HepG2 (cell line): ENCODE measurements around the gene PGC. TPM values are rescaled to one million over a fixed set of nuclear protein-coding genes. Genes with fewer than 3 reads are reported as not detected.
A peak's percentile ranks its signal among the peaks of the same experiment; 100 is the strongest.

Experiments used
- ELF4 ChIP-seq: sonication (generic); formaldehyde crosslinking; IDR thresholded peaks from 2 replicates; pipeline ENCODE4 v1.5.0; 2020; ENCODE audit warnings: missing genetic modification reagents, mild to moderate bottlenecking, moderate library complexity, borderline replicate concordance
- FOXM1 ChIP-seq: sonication (generic); formaldehyde crosslinking; IDR thresholded peaks from 2 replicates; pipeline ENCODE4 v1.5.0; 2020; ENCODE audit warnings: missing genetic modification reagents
- IRX3 ChIP-seq: sonication (generic); formaldehyde crosslinking; IDR thresholded peaks from 2 replicates; pipeline ENCODE4 v1.8.1; 2023; ENCODE audit warnings: mild to moderate bottlenecking, low read depth, missing genetic modification reagents, borderline replicate concordance
- JUND ChIP-seq: sonication (generic); formaldehyde crosslinking; IDR thresholded peaks from 2 replicates; pipeline ENCODE4 v1.8.0; 2022; ENCODE audit warnings: mild to moderate bottlenecking, missing genetic modification reagents
- PHF20 ChIP-seq: sonication (generic); formaldehyde crosslinking; IDR thresholded peaks from 2 replicates; pipeline ENCODE4 v1.5.0; 2020; ENCODE audit warnings: mild to moderate bottlenecking, missing genetic modification reagents
- POLR2G ChIP-seq: fragments of 200-400 bp; formaldehyde crosslinking; IDR thresholded peaks from 2 replicates; pipeline ENCODE4 v1.6.1; 2018; ENCODE audit warnings: mild to moderate bottlenecking, low read depth, low read length, moderate library complexity
- SP4 ChIP-seq: sonication (generic); formaldehyde crosslinking; IDR thresholded peaks from 2 replicates; pipeline ENCODE4 v1.8.1; 2023; ENCODE audit warnings: mild to moderate bottlenecking, missing genetic modification reagents
- ZFP90 ChIP-seq: sonication (generic); formaldehyde crosslinking; IDR thresholded peaks from 2 replicates; pipeline ENCODE4 v1.8.0; 2022; ENCODE audit warnings: missing genetic modification reagents, mild to moderate bottlenecking, inconsistent platforms, borderline replicate concordance
- ZIK1 ChIP-seq: sonication (generic); formaldehyde crosslinking; IDR thresholded peaks from 2 replicates; pipeline ENCODE4 v1.5.0; 2020; ENCODE audit warnings: mild to moderate bottlenecking, low read depth, missing genetic modification reagents, borderline replicate concordance
- ZNF124 ChIP-seq: sonication (generic); formaldehyde crosslinking; IDR thresholded peaks from 2 replicates; pipeline ENCODE4 v1.4.0; 2020; ENCODE audit warnings: missing genetic modification reagents
- ZNF598 ChIP-seq: sonication (generic); formaldehyde crosslinking; IDR thresholded peaks from 2 replicates; pipeline ENCODE4 v1.5.1; 2020; ENCODE audit warnings: mild to moderate bottlenecking, missing genetic modification reagents, borderline replicate concordance
- ZNF605 ChIP-seq: sonication (generic); formaldehyde crosslinking; IDR thresholded peaks from 2 replicates; pipeline ENCODE4 v1.8.0; 2022; ENCODE audit warnings: mild to moderate bottlenecking, missing genetic modification reagents
- ZNF883 ChIP-seq: sonication (generic); formaldehyde crosslinking; IDR thresholded peaks from 2 replicates; pipeline ENCODE4 v1.5.1; 2020; ENCODE audit warnings: mild to moderate bottlenecking, missing genetic modification reagents; ENCODE audit errors: not compliant biosample characterization
- polyA plus RNA-seq, 8 experiments: library from polyadenylated mRNA; depleted of rRNA in 3 of 8; stranded (reverse) in 7 of 8; unstranded in 1 of 8; fragments of >200 nt; fragmentation: Illumina TruSeq in 4 of 8; extraction: Trizol in 4 of 8; gene quantifications; 2 replicates each; pipeline versions ENCODE4 v1.2.1 to v1.2.3, GENCODE V29; 2011 to 2016; ENCODE audit warnings: low read depth in 4 of 8, missing spikeins in 1 of 8, mixed read lengths in 1 of 8; ENCODE audit not compliant: insufficient read depth in 1 of 8
- total RNA-seq, 5 experiments: library from RNA; depleted of rRNA; stranded (reverse); fragments of >200 nt; fragmentation: Illumina TruSeq; extraction: Trizol; gene quantifications; 2 replicates each; pipeline ENCODE4 v1.2.3, GENCODE V29; 2016; ENCODE audit warnings: low read depth in 1 of 5
- TF ChIP-seq, protein P1 (sequence below): sonication (generic); formaldehyde crosslinking; IDR thresholded peaks from 2 replicates; pipeline ENCODE4 v1.4.0; 2020; ENCODE audit warnings: mild to moderate bottlenecking, missing genetic modification reagents
- TF ChIP-seq, protein P2 (sequence below): sonication (generic); formaldehyde crosslinking; IDR thresholded peaks from 2 replicates; pipeline ENCODE4 v1.4.0; 2020; ENCODE audit warnings: mild to moderate bottlenecking, missing genetic modification reagents, borderline replicate concordance
- TF ChIP-seq, protein P3 (sequence below): IDR thresholded peaks from 2 replicates; pipeline ENCODE4 v1.6.1; 2016; ENCODE audit warnings: low read depth, borderline replicate concordance
- TF ChIP-seq, protein P4 (sequence below): sonication (generic); formaldehyde crosslinking; IDR thresholded peaks from 2 replicates; pipeline ENCODE4 v1.8.1; 2022; ENCODE audit warnings: mild to moderate bottlenecking, missing genetic modification reagents
- TF ChIP-seq, protein P5 (sequence below): sonication (generic); formaldehyde crosslinking; IDR thresholded peaks from 2 replicates; pipeline ENCODE4 v1.4.0; 2020; ENCODE audit warnings: mild to moderate bottlenecking, missing genetic modification reagents

PGC gene
- total and polyA plus RNA-seq, 2 of the 13 experiments (the other 11 are each of a cell fraction or from before 2014, with no cell fraction given): 426 to 502 TPM

DNA sequence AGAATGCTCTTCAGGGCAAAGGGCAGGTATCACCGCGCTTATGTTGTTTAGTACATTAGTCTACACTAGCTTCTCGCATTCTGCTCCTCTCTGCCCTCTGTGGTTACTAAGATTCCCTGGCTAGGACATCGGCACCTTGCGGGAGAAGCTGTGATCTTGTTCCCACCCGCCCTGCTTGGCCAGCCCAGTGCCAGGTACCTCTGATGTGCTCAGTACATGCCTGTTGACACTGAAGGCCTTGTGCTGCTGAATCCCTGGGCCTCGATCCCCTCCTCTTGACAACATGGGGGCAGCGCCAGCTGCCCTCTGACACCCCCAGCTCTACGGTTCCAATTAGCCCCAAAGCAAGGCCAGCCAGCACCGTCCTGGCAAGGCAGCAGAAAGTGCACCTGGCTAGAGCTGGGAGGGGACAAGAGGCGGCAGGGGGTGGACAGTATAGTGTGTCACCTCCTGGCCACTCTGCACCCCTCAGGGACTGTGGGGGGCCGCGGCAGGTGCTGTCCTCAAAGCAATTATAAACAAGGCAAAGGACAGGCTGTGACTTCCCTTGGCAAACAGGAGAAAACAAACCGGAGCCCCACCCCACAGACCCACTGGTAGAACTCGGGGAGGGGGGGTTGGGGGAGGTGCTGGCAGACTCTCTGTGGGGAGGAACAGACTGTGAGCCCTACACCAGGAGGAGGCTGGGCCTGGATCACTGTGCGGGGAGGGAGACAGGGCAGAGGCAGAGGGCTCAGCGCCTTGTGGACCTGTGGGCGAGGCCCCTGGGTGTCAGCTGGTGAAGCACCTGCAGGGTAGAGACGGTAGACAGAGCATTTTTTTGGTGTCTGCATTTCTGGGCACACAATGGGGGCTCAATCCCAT is 18.9 kb downstream of the PGC start (continued):
- TF ChIP-seq, protein P1, sequence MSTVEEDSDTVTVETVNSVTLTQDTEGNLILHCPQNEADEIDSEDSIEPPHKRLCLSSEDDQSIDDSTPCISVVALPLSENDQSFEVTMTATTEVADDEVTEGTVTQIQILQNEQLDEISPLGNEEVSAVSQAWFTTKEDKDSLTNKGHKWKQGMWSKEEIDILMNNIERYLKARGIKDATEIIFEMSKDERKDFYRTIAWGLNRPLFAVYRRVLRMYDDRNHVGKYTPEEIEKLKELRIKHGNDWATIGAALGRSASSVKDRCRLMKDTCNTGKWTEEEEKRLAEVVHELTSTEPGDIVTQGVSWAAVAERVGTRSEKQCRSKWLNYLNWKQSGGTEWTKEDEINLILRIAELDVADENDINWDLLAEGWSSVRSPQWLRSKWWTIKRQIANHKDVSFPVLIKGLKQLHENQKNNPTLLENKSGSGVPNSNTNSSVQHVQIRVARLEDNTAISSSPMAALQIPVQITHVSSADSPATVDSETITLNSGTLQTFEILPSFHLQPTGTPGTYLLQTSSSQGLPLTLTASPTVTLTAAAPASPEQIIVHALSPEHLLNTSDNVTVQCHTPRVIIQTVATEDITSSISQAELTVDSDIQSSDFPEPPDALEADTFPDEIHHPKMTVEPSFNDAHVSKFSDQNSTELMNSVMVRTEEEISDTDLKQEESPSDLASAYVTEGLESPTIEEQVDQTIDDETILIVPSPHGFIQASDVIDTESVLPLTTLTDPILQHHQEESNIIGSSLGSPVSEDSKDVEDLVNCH (CRISPR knock-in tag): peak; percentile 55; the same call in 1 of the 2 replicates
- TF ChIP-seq ZFP90: no peak
- TF ChIP-seq ELF4 (CRISPR knock-in tag): no peak
- TF ChIP-seq, protein P2, sequence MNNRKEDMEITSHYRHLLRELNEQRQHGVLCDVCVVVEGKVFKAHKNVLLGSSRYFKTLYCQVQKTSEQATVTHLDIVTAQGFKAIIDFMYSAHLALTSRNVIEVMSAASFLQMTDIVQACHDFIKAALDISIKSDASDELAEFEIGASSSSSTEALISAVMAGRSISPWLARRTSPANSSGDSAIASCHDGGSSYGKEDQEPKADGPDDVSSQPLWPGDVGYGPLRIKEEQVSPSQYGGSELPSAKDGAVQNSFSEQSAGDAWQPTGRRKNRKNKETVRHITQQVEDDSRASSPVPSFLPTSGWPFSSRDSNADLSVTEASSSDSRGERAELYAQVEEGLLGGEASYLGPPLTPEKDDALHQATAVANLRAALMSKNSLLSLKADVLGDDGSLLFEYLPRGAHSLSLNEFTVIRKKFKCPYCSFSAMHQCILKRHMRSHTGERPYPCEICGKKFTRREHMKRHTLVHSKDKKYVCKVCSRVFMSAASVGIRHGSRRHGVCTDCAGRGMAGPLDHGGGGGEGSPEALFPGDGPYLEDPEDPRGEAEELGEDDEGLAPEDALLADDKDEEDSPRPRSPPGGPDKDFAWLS (CRISPR knock-in tag): 0 out of 2 replicates have a peak, but pooled peaks have one; percentile 49
- TF ChIP-seq, protein P3, sequence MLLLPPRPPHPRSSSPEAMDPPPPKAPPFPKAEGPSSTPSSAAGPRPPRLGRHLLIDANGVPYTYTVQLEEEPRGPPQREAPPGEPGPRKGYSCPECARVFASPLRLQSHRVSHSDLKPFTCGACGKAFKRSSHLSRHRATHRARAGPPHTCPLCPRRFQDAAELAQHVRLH: no peak
- peak; percentile 64; the same call in 1 of the 2 replicates for TF ChIP-seq ZNF605
- 0 out of 2 replicates have a peak, but pooled peaks have one; percentile 22 for TF ChIP-seq ZNF124 (CRISPR knock-in tag)
- TF ChIP-seq, protein P4, sequence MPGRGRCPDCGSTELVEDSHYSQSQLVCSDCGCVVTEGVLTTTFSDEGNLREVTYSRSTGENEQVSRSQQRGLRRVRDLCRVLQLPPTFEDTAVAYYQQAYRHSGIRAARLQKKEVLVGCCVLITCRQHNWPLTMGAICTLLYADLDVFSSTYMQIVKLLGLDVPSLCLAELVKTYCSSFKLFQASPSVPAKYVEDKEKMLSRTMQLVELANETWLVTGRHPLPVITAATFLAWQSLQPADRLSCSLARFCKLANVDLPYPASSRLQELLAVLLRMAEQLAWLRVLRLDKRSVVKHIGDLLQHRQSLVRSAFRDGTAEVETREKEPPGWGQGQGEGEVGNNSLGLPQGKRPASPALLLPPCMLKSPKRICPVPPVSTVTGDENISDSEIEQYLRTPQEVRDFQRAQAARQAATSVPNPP (CRISPR knock-in tag): no peak
- peak; percentile 28 for TF ChIP-seq ZNF883
- TF ChIP-seq FOXM1 (CRISPR knock-in tag): no peak
- TF ChIP-seq, protein P5, sequence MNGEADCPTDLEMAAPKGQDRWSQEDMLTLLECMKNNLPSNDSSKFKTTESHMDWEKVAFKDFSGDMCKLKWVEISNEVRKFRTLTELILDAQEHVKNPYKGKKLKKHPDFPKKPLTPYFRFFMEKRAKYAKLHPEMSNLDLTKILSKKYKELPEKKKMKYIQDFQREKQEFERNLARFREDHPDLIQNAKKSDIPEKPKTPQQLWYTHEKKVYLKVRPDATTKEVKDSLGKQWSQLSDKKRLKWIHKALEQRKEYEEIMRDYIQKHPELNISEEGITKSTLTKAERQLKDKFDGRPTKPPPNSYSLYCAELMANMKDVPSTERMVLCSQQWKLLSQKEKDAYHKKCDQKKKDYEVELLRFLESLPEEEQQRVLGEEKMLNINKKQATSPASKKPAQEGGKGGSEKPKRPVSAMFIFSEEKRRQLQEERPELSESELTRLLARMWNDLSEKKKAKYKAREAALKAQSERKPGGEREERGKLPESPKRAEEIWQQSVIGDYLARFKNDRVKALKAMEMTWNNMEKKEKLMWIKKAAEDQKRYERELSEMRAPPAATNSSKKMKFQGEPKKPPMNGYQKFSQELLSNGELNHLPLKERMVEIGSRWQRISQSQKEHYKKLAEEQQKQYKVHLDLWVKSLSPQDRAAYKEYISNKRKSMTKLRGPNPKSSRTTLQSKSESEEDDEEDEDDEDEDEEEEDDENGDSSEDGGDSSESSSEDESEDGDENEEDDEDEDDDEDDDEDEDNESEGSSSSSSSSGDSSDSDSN: peak; percentile 40
- 0 out of 2 replicates have a peak, but pooled peaks have one; percentile 49 for TF ChIP-seq ZNF598 (CRISPR knock-in tag)
- no peak for TF ChIP-seq JUND (CRISPR knock-in tag)
- no peak for TF ChIP-seq IRX3 (CRISPR knock-in tag)
- TF ChIP-seq POLR2G: no peak
- no peak for TF ChIP-seq ZIK1 (CRISPR knock-in tag)
- TF ChIP-seq SP4 (CRISPR knock-in tag): peak; percentile 54; the same call in 1 of the 2 replicates
- no peak for TF ChIP-seq PHF20 (CRISPR knock-in tag)
